IMR-90 (cell line): ENCODE measurements around the gene KRT79. TPM values are rescaled to one million over a fixed set of nuclear protein-coding genes. Genes with fewer than 3 reads are reported as not detected.

Experiments
- ATAC-seq: fragments of 200-7000 bp; cut with Tn5 transposase; 2 replicates; pipeline ENCODE4 v1.9.1; 2020; ENCODE audit warnings: low read depth, mild to moderate bottlenecking, moderate library complexity
- BruUV-seq: library from RNA; stranded (reverse); fragments of 400-500 nt; replicated peaks from 2 replicates; lab custom pipeline; 2021; lab: Mats Ljungman, UMichigan
- CTCF ChIA-PET: fragments of 300-600 bp; formaldehyde crosslinking; extraction: SDS; loops from one replicate; lab custom pipeline; 2021; ENCODE audit warnings: antibody characterized with exemption; lab: Yijun Ruan, JAX
- POLR2A ChIA-PET: fragments of 300-600 bp; sonication (Branson Sonifier 250); formaldehyde crosslinking; loops from one replicate; lab custom pipeline; 2022; ENCODE audit warnings: antibody characterized with exemption; ENCODE audit not compliant: unreplicated experiment; lab: Charles Lee
- DNase-seq: peaks from one replicate; pipeline ENCODE4 v3.0.0; 2013
- H2AFZ ChIP-seq: replicated peaks from 2 replicates; pipeline ENCODE3; 2013; ENCODE audit warnings: low read length, mild to moderate bottlenecking; ENCODE audit not compliant: poor library complexity
- H2AK5ac ChIP-seq: 2 replicates; pipeline ENCODE4 v1.6.1; 2013; ENCODE audit warnings: low read depth, low read length, inconsistent platforms
- H2AK9ac ChIP-seq: replicated peaks from 2 replicates; pipeline ENCODE3; 2013; ENCODE audit warnings: mild to moderate bottlenecking, low read depth, low read length, moderate library complexity; ENCODE audit not compliant: poor library complexity
- H2BK120ac ChIP-seq: 2 replicates; pipeline ENCODE4 v1.6.1; 2013; ENCODE audit warnings: low read depth, low read length, inconsistent platforms
- H2BK15ac ChIP-seq: 3 replicates; pipeline ENCODE4 v1.6.1; 2013; ENCODE audit warnings: low read depth, low read length, inconsistent platforms
- H2BK20ac ChIP-seq: 2 replicates; pipeline ENCODE4 v1.6.1; 2013; ENCODE audit warnings: low read depth, mild to moderate bottlenecking, inconsistent platforms, low read length, moderate library complexity
- H2BK5ac ChIP-seq: 2 replicates; pipeline ENCODE4 v1.6.1; 2013; ENCODE audit warnings: mild to moderate bottlenecking, low read depth, low read length, inconsistent platforms; ENCODE audit not compliant: poor library complexity, severe bottlenecking
- H3K14ac ChIP-seq: replicated peaks from 2 replicates; pipeline ENCODE4 v1.6.1; 2013; ENCODE audit warnings: low read depth, low read length, inconsistent platforms
- H3K18ac ChIP-seq: 2 replicates; pipeline ENCODE4 v1.6.1; 2013; ENCODE audit warnings: low read depth, low read length, control low read depth
- H3K23ac ChIP-seq: 2 replicates; pipeline ENCODE4 v1.6.1; 2013; ENCODE audit warnings: low read depth, low read length, inconsistent platforms
- H3K27ac ChIP-seq: 2 replicates; pipeline ENCODE4 v1.5.1; 2013; ENCODE audit warnings: mild to moderate bottlenecking, control low read depth, low read length; ENCODE audit not compliant: insufficient read depth
- H3K27me3 ChIP-seq: 2 replicates; pipeline ENCODE4 v1.6.1; 2013; ENCODE audit warnings: low read length; ENCODE audit not compliant: control insufficient read depth, insufficient read depth
- H3K36me3 ChIP-seq: 2 replicates; pipeline ENCODE4 v1.6.1; 2013; ENCODE audit warnings: low read length, mixed read lengths; ENCODE audit not compliant: control insufficient read depth, insufficient read depth
- H3K4ac ChIP-seq: 2 replicates; pipeline ENCODE4 v1.6.1; 2013; ENCODE audit warnings: low read depth, low read length, inconsistent platforms
- H3K4me1 ChIP-seq: 2 replicates; pipeline ENCODE4 v1.6.1; 2013; ENCODE audit warnings: low read length, mixed read lengths; ENCODE audit not compliant: control insufficient read depth, insufficient read depth
- H3K4me2 ChIP-seq: 2 replicates; pipeline ENCODE4 v1.6.1; 2013; ENCODE audit warnings: low read depth, mild to moderate bottlenecking, control low read depth, low read length, moderate library complexity
- H3K4me3 ChIP-seq: 2 replicates; pipeline ENCODE4 v1.5.1; 2013; ENCODE audit warnings: low read depth, mild to moderate bottlenecking, control low read depth, low read length, moderate library complexity; ENCODE audit not compliant: insufficient read depth
- H3K56ac ChIP-seq: 2 replicates; pipeline ENCODE4 v1.6.1; 2013; ENCODE audit warnings: low read length, inconsistent platforms; ENCODE audit not compliant: insufficient read depth; ENCODE audit errors: extremely low read depth
- H3K79me1 ChIP-seq, 2 experiments: 2 replicates each; pipeline ENCODE4 v1.6.1; 2013; ENCODE audit warnings: low read length in 2 of 2, inconsistent platforms in 1 of 2, low read depth in 1 of 2
- H3K9ac ChIP-seq: 2 replicates; pipeline ENCODE4 v1.6.1; 2013; ENCODE audit warnings: low read depth, low read length, control low read depth
- H3K9me1 ChIP-seq: 2 replicates; pipeline ENCODE4 v1.6.1; 2013; ENCODE audit warnings: low read length, inconsistent platforms; ENCODE audit not compliant: insufficient read depth
- H3K9me3 ChIP-seq: 2 replicates; pipeline ENCODE4 v1.6.1; 2013; ENCODE audit warnings: low read length; ENCODE audit not compliant: control insufficient read depth, insufficient read depth
- H4K20me1 ChIP-seq: 2 replicates; pipeline ENCODE4 v1.6.1; 2013; ENCODE audit warnings: low read length, inconsistent platforms; ENCODE audit not compliant: insufficient read depth
- H4K5ac ChIP-seq: 2 replicates; pipeline ENCODE4 v1.6.1; 2013; ENCODE audit warnings: mild to moderate bottlenecking, low read depth, low read length, control low read depth
- H4K8ac ChIP-seq, 2 experiments: 2 replicates each; pipeline ENCODE4 v1.6.1; 2013; ENCODE audit warnings: low read depth in 2 of 2, low read length in 2 of 2, control low read depth in 1 of 2, inconsistent platforms in 1 of 2
- H4K91ac ChIP-seq: 2 replicates; pipeline ENCODE4 v1.6.1; 2013; ENCODE audit warnings: low read depth, low read length, inconsistent platforms; ENCODE audit not compliant: insufficient read depth
- POLR2A ChIP-seq: IDR thresholded peaks from 2 replicates; pipeline ENCODE4 v1.6.1; 2012; ENCODE audit warnings: mild to moderate bottlenecking, low read depth, low read length
- RCOR1 ChIP-seq: IDR thresholded peaks from 2 replicates; pipeline ENCODE4 v1.6.1; 2012; ENCODE audit warnings: mild to moderate bottlenecking, low read length, improper control_type of control experiment; ENCODE audit not compliant: insufficient replicate concordance
- RFX5 ChIP-seq: IDR thresholded peaks from 2 replicates; pipeline ENCODE4 v1.8.0; 2012; ENCODE audit warnings: low read depth, mild to moderate bottlenecking, low read length, moderate library complexity
- WGBS, 2 experiments: methylation state at CpG; one replicate each; pipeline versions ENCODE4 v1.1.5 to v1.1.7; 2013; ENCODE audit warnings: missing lambda C conversion rate in 2 of 2; ENCODE audit not compliant: insufficient read length in 1 of 2; ENCODE audit errors: extremely low coverage in 2 of 2; 5-methylcytosine and 5-hydroxymethylcytosine counted together
- dilution Hi-C: fragments of 300-500 bp; cut with HindIII; formaldehyde crosslinking; loops from one replicate; pipeline ENCODE4 v1.14.3; 2018; ENCODE audit warnings: low sequenced_read_pairs; ENCODE audit not compliant: unreplicated experiment
- in situ Hi-C: fragments of 300-500 bp; cut with MboI; formaldehyde crosslinking; loops from 3 replicates; pipeline ENCODE4 v1.14.3; 2019; ENCODE audit warnings: low sequenced_read_pairs, inconsistent platforms, mixed read lengths
- intact Hi-C: fragments of 100-400 bp; cut with micrococcal nuclease; formaldehyde crosslinking; loops from 2 replicates; pipeline ENCODE4 v1.10.0; 2022
- polyA plus RNA-seq, 3 experiments: library from polyadenylated mRNA; depleted of rRNA; stranded (reverse); fragments of >200 nt; gene quantifications; 2 replicates each; pipeline ENCODE4 v1.2.3, GENCODE V29; 2012; ENCODE audit warnings: low replicate concordance in 1 of 3
- total RNA-seq: library from RNA; depleted of rRNA; stranded (reverse); fragments of >200 nt; gene quantifications from 2 replicates; pipeline ENCODE4 v1.2.3, GENCODE V29; 2012

Gene KRT79
- total and polyA plus RNA-seq, 2 of the 4 experiments (the other 2 are of a cell fraction), result under 0.01 to 0.24 TPM

- BruUV-seq, result no TSS peak
- ATAC-seq (no peak), DNase-seq (no peak)
- peaks cover 3% of the 10 kb centered on the region; the same call in 1 of the 2 replicates for H3K27me3 ChIP-seq
- 0 out of 2 replicates have a peak, but pooled peaks have one; percentile 6 for TF ChIP-seq POLR2A
- TF ChIP-seq RFX5, result no peak
- TF ChIP-seq RCOR1, result no peak
- peak overlapping the region; percentile 87 for H2AK5ac ChIP-seq
- dilution Hi-C loops (no loop called here), in situ Hi-C loops (no loop called here), intact Hi-C loops (no loop called here)
- 0 out of 3 replicates have a peak overlapping the region, but pooled peaks have one; percentile 5 for H2BK15ac ChIP-seq
- H3K4me3 ChIP-seq, result no peak overlapping the region
- peak overlapping the region; percentile 24; the same call in 1 of the 2 replicates for H3K56ac ChIP-seq
- H4K5ac ChIP-seq, result no peak overlapping the region
- POLR2A ChIA-PET, result no interaction called here
- H2AFZ ChIP-seq, result peak overlapping the region; percentile 36
- H3K36me3 ChIP-seq, result no peaks in the 10 kb centered on the region
- H3K9me1 ChIP-seq, result peaks cover 20% of the 10 kb centered on the region
- CTCF ChIA-PET, result no interaction called here
- 87% methylated on average over 3 of the region's 15 CpGs; no CpG with 5 or more reads in 1 of the 2 experiments for WGBS, 2 experiments
- H4K8ac ChIP-seq, result peak overlapping the region; percentile 17 to 56; a peak in 3 of 4 replicates
- H4K20me1 ChIP-seq, result no peaks in the 10 kb centered on the region
- H3K9me3 ChIP-seq, result no peaks in the 10 kb centered on the region
- no peak overlapping the region; the same call in 1 of the 2 replicates for H3K27ac ChIP-seq
- no peaks in the 10 kb centered on the region for H3K79me1 ChIP-seq
- peak overlapping the region; percentile 18; the same call in 1 of the 2 replicates for H3K18ac ChIP-seq
- no peak overlapping the region for H3K4me2 ChIP-seq
- peak overlapping the region; percentile 94 for H3K14ac ChIP-seq
- peak overlapping the region; percentile 76 for H2AK9ac ChIP-seq
- peaks cover 18% of the 10 kb centered on the region for H3K4me1 ChIP-seq
- H4K91ac ChIP-seq, result peak overlapping the region; percentile 81
- H3K4ac ChIP-seq, result peak overlapping the region; percentile 63
- H2BK5ac ChIP-seq, result peak overlapping the region; percentile 6
- H2BK20ac ChIP-seq, result peak overlapping the region; percentile 88
- no peak overlapping the region for H3K9ac ChIP-seq
- H3K23ac ChIP-seq, result no peak overlapping the region; the same call in 1 of the 2 replicates
- H2BK120ac ChIP-seq, result peak overlapping the region; percentile 54
Measured at GRCh38 chr12:52835271-52836041, 1.3 kb upstream of the KRT79 start.
